Measurements from ENCODE around the gene MSI2. TPM values are rescaled to one million over a fixed set of nuclear protein-coding genes. Genes with fewer than 3 reads are reported as not detected.
A peak's percentile ranks its signal among the peaks of the same experiment; 100 is the strongest.

Gene MSI2
- total and polyA plus RNA-seq, 9 of the 15 experiments (the other 6 are each of a cell fraction or from before 2014, with no cell fraction given) = 4.6 to 61.8 (median 42.4) TPM

- TF ChIP-seq STAT6 (CRISPR knock-in tag; IDR thresholded peaks at IDR 0.05) (no peak), ZNF316 (IDR thresholded peaks at IDR 0.05) (peak; percentile 67), MITF (IDR thresholded peaks at IDR 0.05) (no peak), ASH1L (IDR thresholded peaks at IDR 0.05; ENCODE audit: borderline replicate concordance, low read depth, partially characterized antibody) (no peak), TFAM (CRISPR knock-in tag; conservative IDR thresholded peaks at IDR 0.05) (no peak), RBFOX2 (IDR thresholded peaks at IDR 0.05; ENCODE audit: low read depth, low read length) (no peak)
- TF ChIP-seq, protein P1, sequence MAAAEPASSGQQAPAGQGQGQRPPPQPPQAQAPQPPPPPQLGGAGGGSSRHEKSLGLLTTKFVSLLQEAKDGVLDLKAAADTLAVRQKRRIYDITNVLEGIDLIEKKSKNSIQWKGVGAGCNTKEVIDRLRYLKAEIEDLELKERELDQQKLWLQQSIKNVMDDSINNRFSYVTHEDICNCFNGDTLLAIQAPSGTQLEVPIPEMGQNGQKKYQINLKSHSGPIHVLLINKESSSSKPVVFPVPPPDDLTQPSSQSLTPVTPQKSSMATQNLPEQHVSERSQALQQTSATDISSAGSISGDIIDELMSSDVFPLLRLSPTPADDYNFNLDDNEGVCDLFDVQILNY (CRISPR knock-in tag; IDR thresholded peaks at IDR 0.05) = no peak
- TF ChIP-seq, protein P2, sequence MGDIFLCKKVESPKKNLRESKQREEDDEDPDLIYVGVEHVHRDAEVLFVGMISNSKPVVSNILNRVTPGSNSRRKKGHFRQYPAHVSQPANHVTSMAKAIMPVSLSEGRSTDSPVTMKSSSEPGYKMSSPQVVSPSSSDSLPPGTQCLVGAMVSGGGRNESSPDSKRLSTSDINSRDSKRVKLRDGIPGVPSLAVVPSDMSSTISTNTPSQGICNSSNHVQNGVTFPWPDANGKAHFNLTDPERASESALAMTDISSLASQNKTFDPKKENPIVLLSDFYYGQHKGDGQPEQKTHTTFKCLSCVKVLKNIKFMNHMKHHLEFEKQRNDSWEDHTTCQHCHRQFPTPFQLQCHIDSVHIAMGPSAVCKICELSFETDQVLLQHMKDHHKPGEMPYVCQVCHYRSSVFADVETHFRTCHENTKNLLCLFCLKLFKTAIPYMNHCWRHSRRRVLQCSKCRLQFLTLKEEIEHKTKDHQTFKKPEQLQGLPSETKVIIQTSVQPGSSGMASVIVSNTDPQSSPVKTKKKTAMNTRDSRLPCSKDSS (IDR thresholded peaks at IDR 0.05; ENCODE audit: low read depth, partially characterized antibody) = no peak
These were observed 118.9 kb downstream of the MSI2 start (continued) for GRCh38 chr17:57375040-57375769.

Measured in K562 (cell line).